ENCODE results near the gene NTN1.

GRCh38 chr17:9105068-9105868 is 84.0 kb downstream of the NTN1 start:
- no peak for TF ChIP-seq POLR2AphosphoS5 (IDR thresholded peaks at IDR 0.05; ENCODE audit: low read depth, low read length)
- TF ChIP-seq TAF1 (IDR thresholded peaks at IDR 0.05; ENCODE audit: low read depth, low read length), result no peak
- TF ChIP-seq POLR2A (IDR thresholded peaks at IDR 0.05; ENCODE audit: low read depth, low read length), result no peak
- TF ChIP-seq SPI1 (IDR thresholded peaks at IDR 0.05; ENCODE audit: low read depth, low read length), result no peak
